Endothelial cell of hepatic sinusoid (primary cell): Measurements from ENCODE around the gene CH25H.

Experiments
- in situ Hi-C: cut with HindIII; loops from 2 replicates; pipeline ENCODE4 v1.10.0; 2017; ENCODE audit warnings: low sequenced_read_pairs

The CH25H gene

GRCh38 chr10:89162596-89162995, 44.5 kb downstream of the CH25H start:
- in situ Hi-C loops, result no loop called here

GRCh38 chr10:89160339-89160738, 46.8 kb downstream of the CH25H start:
- in situ Hi-C loops, result no loop called here

GRCh38 chr10:89159761-89160160, 47.4 kb downstream of the CH25H start:
- in situ Hi-C loops, result no loop called here

- in situ Hi-C loops, result no loop called here
These were observed 47.8 kb downstream of the CH25H start for GRCh38 chr10:89159316-89159715.

DNA sequence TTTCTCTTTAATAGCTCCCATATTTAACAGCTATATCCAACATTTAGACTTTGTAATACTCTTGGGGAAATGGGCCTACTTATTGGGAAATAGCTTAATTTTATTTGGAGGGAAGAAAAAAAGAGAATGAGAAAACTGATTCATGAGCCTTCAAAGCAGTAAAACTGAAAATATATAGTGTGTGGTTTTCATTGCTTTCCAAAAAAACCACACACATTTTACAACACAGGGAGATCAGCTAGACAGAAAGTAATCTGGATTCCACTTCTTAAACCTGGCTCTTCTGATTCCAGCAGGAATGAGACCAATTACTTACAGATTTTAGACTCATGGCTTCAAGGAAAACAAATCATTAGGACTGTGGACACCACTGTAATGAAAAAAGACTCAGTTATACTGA, 48.7 kb downstream of the CH25H start:
- in situ Hi-C loops, result no loop called here

GRCh38 chr10:89156161-89156835, 50.8 kb downstream of the CH25H start:
- in situ Hi-C loops, result no loop called here
